GM12875 (cell line): ENCODE results near the gene MILR1.

Experiments
- H3K4me3 ChIP-seq: one replicate; pipeline ENCODE4 v1.5.1; 2011; ENCODE audit warnings: low read depth, low read length, control low read depth
- TF ChIP-seq, protein P1 (sequence below): IDR thresholded peaks from 2 replicates; pipeline ENCODE4 v1.5.1; 2011; ENCODE audit warnings: low read depth, mild to moderate bottlenecking, control low read depth, inconsistent platforms, low read length, moderate library complexity, borderline replicate concordance; ENCODE audit not compliant: insufficient read depth

MILR1 gene

DNA sequence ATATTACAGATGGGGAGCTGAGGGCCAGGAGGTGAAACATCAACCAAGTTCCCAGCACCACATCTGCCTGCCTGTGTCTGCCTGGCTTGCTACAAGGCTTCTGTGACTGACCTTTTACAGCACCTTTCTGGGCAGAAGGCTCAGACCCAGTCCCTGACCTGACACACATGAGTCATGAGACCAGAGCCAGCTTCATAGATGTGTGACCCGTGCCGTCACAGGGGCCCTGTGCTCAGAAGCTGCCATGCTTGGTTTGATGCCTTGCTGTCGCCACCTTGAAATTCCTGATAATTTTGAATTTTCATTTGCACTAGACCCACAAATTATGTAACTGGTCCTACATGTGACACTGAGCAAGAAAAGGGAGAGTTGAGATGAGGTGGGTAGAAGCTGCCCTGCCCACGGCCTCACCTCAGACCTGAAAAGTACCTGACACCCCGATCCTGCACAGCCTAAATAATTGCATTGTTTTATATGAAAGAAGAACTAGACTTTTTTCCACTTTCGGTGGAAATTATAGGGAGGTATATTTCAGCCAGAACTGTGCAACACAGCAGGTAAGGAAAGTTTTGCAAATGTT is 44.9 kb upstream of the MILR1 start:
- no peak overlapping the region for H3K4me3 ChIP-seq
- TF ChIP-seq, protein P1, sequence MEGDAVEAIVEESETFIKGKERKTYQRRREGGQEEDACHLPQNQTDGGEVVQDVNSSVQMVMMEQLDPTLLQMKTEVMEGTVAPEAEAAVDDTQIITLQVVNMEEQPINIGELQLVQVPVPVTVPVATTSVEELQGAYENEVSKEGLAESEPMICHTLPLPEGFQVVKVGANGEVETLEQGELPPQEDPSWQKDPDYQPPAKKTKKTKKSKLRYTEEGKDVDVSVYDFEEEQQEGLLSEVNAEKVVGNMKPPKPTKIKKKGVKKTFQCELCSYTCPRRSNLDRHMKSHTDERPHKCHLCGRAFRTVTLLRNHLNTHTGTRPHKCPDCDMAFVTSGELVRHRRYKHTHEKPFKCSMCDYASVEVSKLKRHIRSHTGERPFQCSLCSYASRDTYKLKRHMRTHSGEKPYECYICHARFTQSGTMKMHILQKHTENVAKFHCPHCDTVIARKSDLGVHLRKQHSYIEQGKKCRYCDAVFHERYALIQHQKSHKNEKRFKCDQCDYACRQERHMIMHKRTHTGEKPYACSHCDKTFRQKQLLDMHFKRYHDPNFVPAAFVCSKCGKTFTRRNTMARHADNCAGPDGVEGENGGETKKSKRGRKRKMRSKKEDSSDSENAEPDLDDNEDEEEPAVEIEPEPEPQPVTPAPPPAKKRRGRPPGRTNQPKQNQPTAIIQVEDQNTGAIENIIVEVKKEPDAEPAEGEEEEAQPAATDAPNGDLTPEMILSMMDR = no peak

DNA sequence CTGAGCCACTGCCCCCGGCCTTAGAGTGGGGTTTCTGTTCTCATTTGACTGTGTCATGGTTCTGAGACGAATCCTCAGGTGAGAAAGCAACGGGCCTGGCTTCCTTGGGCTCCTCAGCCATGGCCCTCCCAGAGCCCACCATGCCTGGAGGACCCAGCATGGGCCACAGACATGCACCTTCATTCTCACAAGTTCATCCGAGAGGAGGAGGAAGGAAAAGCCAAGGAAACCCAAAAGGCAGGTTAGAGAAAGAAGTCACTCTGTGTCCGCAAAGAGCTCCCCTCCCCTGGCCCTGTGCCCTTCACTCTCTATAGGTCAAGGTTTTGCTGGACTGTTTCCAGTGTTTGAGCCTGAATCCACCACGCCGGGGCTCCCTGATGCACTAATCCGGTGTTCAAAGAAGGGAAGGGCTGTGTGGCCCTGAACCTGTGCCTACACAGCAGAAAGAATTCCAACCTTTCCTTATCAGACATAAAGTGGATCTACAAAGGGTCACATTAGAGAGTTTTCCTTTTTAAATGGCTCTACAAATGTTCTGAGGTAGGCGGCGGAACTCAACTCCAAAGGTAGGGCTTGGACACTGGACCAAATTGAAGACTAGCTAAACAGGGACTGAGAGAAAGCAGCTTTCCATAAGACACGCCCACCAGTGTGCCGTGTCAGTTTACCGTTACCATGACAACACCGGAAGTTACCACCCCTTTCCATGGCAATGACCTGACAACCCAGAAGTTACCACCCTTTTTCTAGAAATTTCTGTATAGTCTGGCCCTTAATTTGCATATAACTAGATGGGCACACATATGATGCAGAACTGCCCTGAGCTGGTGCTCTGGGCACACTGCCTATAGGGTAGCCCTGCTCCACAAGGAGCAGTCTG is 42.4 kb upstream of the MILR1 start:
- TF ChIP-seq, protein P1 = no peak

DNA sequence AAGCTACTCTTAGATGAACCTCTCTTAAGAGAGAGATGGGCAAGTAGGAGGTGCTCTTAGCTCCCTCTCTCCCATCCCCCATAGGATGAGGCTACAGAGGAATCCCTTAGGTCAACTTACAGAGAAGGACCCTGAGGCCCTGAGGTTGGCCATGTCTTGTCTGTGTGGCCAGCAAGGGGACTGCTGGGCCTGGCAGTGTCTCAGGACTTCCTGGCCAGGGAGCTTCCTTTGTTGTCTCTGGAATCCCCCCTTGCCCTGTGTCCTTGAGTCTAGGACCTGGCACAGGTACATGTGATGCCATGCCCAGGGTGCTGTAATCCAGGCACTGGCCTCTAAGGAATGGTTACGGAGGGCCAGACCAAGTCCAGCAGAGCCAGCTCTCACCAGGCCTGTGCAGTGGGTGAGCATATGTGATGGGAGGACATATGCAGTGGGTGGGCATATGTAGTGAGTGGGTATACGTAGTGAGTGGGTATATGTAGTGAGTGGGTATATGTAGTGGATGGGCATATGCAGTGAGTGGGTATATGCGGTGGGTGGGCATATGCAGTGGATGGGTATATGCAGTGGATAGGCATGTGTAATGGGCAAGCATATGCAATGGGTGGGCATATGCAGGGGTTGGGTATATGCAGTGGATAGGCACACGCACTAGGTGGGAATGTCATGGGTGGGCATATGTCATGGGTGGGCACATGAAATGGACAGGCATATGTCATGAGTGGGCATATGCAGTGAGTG is 38.0 kb upstream of the MILR1 start:
- H3K4me3 ChIP-seq = no peak overlapping the region
- TF ChIP-seq, protein P1 = no peak

More for the DNA sequence above, 42.4 kb upstream of the MILR1 start:
- H3K4me3 ChIP-seq = no peak overlapping the region

DNA sequence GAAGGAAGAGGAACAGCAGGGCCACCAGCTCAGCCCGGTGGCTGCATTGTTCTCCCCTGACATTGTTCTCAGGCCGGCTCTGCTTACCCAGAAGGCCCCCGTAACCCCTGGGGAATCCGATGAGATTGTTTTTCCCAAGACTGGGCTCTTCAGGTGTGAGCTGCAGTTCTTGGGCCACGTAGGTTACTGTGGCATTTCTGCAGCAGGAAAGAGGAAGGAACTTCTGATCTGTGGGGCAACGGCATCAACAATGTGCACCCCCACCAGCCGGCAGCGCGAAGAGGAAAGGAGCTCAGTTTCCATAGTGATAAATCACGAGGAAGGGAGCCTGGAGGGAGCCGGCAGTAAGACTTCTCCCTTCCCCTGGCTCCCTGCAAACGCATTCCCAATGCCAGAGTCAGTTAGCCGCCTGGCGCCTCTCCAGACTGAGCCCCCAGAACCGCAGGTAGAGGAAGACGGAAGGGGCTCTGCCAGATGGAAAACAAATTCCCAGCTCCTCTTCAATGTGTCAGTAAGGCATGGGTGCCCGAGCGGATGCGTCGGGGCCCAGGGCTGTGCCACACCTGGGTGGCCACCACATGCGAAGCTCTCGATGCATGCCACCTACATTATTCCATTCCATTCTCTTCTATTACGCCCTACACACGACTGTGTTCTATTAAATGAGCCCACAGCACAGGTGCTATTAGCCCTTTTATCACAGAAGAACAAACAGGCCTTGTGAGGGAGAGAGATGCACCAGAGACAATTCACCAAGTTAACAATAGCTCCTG is 36.7 kb upstream of the MILR1 start:
- TF ChIP-seq, protein P1 = no peak
- no peak overlapping the region for H3K4me3 ChIP-seq

DNA sequence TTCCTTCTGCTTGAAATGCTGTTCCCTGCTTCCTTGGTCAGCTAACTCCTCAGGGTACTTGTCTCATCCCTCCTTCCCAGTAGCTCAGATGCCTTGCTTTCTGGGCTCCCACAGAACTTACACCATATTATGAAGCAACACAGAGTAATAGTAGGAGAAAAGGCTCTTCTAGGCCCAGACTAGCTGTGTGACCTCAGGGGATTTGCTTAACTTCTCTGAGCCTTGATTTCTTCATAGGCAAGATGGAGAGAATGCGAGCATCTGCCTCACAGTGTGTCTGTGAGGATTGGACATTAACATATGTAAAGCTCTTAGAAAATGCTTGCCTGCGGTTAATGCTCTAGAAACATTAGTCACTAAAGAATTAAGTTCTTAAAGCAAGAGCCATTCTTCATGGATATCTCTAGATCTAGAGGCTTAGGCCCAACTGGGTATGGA is 36.0 kb upstream of the MILR1 start:
- H3K4me3 ChIP-seq = no peak overlapping the region

GRCh38 chr17:64413513-64413912 is 35.4 kb upstream of the MILR1 start:
- no peak overlapping the region for H3K4me3 ChIP-seq
- TF ChIP-seq, protein P1 = no peak

More for the DNA sequence above, 36.0 kb upstream of the MILR1 start:
- TF ChIP-seq, protein P1 = no peak
